ENCODE data around the gene IL15RA.
"Not testable (repeated sequence)": the region's sequence is repeated elsewhere in the genome, so short reads cannot be mapped to it uniquely, and the experiment has no call there.

The IL15RA gene

DNA sequence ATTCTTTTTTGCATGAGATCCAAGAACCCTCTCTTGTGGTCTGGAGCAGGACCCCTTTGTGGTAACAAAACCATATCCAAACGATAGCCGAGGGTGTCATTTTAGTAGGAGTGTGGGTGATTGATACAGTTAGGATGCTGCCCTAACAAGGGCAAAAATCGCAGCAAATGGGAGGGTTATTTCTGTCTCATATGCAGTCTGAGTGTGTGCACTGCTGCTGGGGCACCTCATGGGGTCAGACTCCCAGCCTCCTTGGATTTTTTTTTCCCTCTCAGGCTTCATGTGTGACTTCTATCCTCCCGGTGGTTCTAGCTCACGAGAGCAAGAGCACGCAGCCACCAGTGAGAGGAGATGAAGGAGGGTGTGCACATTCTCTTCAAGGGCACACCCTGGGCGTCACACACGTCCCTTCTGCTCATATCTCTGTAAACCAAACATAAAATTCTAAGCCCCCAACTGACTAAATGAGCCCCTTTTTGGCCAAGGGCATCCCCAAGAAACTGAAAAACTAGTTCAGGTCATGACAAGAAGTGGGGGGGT, 28.6 kb upstream of the IL15RA start:
- no peak for DNase-seq

DNA sequence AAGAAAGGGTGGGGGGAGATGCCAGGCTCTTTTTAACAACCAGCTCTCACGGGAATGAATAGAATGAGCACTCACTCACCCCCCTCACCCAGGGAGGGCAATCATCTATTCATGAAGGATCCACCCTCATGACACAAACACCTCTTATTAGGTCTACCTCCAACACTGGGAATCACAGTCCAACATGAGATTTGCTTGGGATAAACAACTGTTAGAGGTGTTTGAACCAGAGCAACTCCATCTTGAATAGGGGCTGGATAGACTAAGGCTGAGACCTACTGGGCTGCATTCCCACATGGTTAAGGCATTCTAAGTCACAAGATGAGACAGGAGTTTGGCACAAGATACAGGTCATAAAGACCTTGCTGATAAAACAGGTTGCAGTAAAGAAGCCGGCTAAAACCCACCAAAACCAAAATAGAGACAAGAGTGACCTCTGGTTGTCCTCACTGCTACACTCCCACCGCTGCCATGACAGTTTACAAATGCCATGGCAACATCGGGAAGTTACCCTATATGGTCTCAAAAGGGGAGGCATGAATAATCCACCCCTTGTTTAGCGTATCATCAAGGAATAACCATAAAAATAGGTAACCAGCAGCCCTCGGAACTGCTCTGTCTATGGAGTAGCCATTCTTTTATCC, 27.9 kb upstream of the IL15RA start:
- not testable (repeated sequence) for DNase-seq

DNA sequence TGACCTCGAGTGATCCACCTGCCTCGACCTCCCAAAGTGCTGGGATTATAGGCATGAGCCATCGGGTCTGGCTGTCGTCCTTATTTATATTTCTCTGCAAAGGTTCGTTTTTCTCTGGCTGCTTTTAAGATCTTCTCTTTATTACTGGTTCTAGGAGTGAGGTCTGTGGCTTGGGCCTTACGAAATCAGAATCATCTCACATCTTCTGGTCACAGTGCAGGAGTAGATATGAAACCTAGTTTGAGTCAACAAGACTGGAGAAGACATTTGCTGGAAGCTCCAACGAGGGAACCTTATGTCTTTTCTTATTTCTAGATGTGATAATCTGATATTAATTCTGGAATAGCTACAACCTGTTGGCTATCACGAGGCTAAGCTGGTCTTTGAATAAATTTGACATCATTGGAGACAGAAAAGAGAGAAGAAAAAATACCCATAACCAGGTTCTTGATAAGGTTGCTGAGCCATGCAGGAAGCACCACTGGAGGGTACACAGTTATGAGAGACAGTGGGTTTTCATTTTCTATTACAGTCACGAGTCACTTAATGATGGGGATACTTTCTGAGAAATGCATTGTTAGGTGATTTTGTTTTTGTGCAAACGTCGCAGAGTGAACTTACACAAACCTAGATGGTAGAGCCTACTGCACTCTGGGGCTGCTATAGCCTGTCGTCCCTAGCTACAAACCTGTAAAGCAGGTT, 25.6 kb upstream of the IL15RA start:
- DNase-seq: no peak

DNA sequence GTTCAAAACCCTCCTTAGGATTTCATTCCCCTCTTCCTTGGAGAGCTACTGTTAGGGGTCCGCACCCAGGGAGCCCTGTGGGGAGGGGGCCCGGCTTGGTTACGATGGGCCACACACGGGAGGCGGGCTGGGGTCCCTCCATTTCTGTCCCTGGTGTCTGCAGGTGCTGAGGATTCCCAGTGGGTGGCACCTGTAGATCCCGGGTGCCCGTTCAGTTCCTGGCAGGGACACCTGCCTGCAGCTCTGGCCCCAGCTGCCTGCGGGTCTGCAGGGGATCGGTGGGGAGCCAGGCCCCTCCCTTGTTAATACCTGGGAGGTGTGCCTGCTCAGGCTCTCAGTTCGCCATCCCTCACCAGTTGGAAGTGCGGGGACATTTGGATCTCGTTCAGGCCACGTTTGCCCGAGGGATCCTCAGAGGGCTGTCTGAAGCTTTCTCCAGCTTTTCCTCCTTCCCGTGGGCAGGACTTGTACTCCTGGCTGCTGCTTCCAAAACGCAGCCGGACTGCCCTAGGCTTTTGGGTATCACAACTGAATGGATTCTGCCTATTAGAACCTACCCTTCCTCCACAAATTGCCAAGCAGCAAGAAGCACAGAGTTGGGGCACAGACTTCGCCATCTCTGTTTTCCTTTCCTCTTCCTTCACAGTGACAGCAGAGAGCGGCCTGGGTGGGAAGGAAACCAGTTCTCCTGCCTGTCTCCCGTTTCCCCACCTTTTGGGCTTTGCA, 22.3 kb upstream of the IL15RA start:
- DNase-seq: no peak

DNA sequence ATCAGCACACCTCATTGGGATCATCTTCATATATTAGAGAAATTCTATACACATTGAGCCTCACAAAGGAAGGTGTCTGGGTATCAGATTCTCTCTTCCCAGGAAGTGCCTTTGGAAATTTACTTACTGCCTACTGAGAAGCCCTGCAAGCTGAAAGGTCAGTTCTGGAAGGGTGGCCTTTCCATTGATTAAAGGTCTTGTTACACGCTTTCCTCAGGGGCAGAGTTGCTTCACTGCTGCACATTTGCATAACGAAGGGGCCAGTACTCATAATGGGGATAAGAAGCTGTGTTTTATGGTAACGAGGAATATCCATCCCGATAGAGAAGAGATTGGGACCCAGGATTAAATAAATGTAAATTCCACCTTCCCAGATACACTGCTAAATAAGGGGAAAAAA, 19.4 kb upstream of the IL15RA start:
- no peak for DNase-seq

DNA sequence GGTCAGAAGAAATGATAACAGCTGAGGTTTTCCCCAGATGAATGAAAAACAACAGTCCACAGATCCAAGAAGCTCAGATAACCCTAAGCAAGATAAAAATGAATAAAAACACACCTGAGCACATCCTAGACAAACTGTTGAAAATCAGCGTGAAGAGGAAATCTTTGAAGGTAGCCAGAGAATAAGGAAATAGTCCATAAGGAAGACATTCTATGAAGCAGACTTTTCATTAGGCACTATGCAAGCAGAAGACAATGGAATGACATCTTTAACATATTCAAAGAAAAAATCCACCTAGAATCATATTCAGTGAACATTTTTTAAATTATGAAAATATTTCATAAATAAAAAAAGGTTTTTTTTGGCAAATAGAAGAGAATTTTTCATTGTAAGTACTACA, 15.1 kb upstream of the IL15RA start:
- DNase-seq: no peak

DNA sequence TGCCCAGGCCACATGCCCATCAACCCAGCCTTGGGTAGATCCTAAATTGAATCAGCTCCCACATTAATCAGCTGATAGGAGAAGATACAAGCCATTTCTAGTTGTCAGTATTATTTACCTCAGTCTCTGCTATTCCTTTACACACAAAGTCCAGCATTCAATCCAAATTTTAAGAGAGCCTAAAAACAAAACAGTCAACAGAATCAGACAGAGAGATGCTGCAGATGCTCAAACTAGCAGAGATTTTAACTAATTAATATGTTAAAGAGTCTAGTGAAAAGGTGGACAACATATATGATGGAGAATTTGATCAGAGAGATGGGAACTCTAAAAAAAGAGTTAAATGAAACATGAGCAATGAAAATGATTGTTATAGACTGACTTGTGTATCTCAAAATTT, 14.4 kb upstream of the IL15RA start:
- no peak for DNase-seq

DNA sequence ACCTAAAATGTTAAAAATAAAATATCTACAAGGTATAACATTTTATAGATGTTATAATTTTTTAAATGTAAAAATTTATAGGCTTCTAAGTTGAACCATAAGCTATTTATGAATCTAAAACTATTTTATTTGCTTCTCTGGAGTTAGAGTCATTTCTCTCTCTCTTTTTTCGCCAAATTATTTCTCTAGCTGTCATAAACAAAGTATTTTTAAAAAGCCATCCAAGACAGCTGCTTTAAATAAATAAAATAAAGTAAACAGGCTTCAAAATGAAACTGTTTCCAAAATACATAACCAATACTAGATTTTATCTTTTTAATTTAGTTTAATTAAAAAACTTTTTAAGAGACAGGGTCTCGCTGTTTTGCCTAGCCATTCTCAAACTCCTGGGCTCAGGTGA, 12.4 kb upstream of the IL15RA start:
- no peak for DNase-seq

DNA sequence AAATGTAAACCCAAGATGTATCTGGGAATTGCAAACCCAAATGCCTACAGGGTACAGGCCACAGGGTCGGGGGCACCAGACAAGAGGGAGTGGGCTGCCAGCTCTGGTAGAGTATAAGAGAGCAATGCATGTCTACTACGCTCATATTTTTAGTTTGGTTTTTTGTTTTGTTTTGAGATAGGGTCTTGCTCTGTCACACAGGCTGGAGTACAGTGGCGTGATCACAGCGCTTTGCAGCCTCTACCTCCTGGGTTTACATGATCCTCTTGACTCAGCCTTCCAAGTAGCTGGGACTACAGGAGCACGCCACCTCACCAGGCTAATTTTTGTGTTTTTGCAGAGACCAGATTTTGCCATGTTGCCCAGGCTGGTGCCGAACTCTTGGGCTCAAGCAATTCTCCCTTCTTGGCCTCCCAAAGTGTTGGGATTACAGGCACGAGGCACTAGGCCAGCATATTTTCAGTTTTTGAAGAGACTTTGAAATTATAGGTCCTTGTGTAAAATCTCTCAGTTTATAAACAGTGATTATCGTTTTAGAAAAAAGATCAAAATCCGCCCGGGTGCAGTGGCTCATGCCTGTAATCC, 11.1 kb upstream of the IL15RA start:
- DNase-seq: no peak

DNA sequence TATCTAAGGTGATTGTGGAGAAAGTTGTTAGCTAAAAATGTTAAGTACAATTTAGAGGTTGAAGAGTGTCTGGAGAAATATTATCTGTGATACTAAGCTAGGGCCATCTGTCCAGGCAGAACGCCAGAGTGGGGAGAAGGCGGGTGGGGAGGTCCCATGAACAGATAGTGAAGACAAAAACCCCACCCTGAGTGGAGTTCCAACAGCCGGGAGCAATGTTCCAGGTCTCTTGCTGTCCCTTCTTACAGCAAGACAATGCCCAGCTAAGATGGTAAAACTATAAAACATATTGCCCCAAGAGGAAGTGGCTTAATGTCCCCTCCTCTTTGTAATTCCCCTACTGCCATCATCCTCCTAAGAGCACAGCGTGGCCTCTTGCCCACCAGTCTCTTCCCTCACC, 10.4 kb upstream of the IL15RA start:
- DNase-seq: peak; percentile 48

DNA sequence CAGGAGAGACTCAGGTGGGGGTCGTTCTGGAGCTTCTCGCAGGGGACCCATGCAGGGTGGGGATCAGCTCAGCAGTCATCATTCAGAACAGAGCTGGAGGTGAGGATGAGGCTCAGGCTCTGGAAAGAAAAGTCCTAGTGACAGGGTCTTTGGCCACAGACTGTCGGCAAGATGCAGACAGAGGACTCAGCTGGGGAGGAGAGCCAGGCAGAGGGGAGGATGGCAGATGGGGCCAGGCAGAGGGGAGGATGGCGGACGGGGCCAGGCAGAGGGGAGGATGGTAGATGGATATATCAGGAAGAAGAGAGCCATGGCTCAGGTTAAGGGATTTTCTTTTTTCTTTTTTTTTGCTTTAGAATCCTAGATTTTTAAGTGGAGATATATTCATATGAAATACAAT, 7.7 kb upstream of the IL15RA start:
- DNase-seq: no peak

DNA sequence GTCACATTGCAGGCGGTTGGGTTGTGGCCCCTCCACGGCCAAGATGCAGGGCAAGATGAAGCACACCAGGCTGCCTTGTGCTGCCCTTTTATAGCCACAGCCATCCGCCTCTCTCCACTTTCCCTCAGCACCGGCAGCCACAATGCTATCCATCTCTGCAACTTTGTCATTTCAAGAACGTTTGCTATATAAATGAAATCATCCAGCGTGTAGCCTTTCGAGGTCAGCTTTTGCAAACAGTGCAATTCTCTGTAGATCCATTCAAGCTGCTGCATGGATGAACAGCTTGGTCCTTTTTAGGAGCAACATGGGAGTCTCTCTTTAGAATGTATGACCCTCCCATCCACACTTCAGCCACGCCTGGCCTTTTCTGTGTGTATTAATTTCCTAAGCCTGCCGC, 6.4 kb upstream of the IL15RA start:
- DNase-seq: no peak

DNA sequence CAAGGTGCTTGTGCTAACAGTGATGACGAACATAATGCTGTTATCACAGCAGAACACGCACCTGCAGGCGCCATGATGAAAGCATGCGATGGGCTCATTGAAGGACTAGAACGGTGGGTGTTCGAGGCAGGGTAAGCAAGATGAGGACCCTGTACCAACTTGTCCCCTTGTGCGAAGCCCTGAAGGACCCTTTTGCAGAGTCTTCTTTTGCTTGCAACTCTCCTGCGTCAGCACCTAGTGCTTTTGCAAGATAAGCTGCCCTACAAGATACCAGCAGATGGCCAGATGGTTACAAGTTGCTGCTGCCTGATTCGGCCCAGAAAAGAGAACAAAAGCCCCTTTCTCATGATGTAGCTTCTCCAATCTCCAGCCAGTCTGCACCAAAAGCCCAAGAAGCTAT, 4.2 kb upstream of the IL15RA start:
- no peak for DNase-seq

DNA sequence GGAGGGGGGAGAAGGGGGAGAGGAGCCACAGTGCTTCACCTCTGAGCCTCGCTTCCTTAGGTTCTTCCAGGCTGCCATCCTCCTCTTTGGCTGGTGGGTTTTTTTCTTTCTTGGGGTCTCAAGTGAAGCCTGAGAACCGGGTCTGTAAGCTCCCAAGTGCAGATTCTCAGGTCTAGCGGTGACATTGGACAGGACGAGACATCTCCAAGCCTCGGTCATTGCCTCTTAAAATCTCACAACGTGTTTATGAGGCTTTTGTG, 817 bp upstream of the IL15RA start:
- DNase-seq: peak; percentile 6

DNA sequence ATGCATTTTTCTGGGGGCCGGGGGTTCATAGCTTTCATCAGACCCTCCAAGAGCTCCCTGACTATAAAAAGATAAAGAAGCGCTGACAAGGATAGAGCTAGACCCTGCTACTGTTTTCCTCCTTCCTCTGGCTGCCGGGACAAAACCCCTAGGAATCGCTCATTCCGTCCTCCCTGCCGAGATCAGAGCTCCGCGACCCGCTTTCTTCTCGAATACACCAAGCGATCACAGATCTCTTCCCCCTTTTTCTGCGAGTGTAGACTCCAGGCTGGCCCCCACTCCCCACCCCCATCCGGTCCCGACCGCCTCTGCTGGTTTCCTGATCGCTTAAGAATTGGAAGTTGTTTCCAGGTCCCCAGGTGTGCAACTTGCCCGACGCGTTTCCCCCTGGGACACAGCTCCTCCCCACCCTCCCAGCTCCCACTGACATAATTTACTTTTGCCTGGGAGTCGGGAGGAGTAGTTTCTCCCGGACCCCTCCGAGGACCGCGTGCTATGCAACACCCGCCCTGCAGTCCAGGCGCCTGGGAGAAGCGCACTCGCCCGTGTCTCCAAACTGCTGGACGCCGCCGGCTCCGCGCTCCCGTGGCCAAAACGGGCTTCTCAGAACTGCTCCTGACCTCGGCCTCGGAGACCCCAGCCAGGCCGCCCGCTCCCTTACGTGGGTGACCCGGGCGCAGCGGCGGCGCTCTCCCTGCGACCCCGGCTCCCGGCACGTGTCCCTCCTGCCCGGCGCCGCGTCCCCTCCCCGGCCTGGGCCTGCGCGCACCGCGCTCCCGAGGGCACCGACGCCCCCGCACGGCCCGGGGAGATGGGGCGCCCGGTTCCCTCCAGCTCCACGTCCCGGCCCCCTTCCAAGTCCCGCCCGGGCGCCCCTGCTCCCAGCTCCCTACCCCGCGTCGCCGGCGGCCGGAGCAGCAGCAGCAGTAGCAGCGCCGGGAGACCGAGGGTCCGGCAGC, 552 bp downstream of the IL15RA start:
- peak; percentile 54 for DNase-seq

DNA sequence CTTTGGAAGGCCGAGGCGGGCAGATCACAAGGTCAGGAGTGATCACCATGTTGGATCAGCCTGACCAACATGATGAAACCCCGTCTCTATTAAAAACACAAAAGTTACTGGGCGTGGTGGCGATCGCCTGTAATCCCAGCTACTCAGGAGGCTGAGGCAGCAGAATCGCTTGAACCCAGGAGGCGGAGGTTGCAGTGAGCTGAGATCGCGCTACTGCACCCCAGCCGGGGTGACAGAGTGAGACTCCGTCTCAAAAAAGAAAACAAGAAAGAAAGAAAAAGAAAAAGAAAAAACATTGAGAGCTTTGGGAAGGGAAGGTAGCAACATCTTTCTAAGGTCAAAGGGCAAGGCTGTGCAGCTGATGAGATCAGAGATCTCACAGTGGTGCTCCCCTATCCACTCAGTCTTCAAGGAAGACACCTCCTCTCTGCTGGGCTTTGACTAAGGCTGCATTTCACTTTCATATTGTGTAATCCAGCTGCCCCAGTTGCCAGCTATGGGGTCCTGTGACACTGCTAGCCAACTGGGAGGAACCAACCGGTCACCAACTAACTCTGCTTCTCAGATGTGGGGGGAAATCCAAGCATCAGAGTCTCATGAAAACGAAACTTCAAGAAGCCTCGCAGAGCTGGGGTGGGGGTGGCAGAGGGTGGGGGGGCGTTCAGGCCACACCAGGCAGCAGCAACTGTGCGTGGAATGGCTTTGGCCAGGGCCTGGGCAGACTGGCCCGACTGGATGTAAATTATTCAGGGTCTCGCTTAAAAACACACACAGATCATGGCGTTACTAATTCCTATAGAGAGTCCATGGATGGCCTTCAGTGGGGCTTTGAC, 1.5 kb downstream of the IL15RA start:
- DNase-seq: peak; percentile 99

DNA sequence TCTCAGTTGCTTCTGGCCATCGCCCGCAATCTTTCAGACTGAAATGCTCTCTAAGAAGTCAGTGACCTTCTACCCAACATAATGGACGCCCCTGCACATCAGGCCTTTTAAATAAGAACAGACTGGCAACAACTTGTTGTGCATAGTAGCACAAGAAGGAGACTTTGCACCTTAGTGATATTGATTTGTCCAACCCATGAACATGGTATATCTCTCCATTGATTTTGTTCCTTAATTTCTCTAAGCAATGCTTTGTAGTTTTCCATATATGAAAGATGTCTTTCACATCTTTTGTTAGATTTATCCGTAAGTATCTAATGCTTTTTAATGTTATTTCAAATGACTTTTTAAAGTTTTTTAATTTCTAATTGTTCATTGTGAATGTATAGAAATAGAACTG, 4.3 kb downstream of the IL15RA start:
- no peak for DNase-seq

DNA sequence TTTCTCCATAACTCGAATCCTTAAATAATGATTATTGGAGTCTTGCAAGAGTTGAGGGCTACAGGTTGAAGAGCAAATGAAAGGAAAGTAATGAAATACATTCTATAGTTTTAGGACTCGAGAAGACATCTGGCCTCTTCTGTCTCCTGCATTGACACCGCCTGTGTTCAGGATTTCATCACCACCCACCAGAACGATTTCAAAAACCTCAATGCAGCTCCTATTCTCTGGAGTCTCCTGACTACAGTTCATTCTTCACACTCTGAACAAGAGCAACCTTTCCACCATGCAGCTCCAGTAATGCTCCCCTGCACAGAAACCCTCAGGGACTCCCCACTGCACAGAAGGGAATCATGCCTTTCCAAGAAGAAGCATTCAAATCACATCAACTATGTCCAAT, 5.5 kb downstream of the IL15RA start:
- peak; percentile 49 for DNase-seq

DNA sequence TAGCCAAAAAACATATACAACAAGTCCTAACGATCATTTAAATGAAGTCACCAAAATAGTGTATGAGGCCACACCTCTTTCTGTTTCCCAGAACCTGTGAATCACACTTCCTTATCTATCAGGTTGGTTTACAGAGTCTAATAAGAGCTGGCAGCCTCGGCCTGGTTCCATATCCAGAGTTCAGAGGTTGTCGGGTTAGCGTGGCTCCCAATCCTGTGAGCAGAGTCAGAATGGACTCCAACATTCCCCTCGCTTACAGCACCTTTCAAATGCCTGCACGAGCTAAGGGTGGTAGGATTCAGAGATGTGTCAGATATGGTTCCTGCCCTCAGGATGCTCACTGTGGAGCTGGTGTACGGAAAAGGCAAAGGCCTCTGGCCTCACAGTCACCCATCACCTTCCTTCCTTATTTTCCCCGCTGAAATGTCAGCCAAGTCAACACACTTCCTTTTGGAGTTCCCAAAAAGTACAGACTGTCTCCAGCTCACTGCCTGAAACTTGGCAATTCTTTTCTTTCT, 6.0 kb downstream of the IL15RA start:
- peak; percentile 63 for DNase-seq

DNA sequence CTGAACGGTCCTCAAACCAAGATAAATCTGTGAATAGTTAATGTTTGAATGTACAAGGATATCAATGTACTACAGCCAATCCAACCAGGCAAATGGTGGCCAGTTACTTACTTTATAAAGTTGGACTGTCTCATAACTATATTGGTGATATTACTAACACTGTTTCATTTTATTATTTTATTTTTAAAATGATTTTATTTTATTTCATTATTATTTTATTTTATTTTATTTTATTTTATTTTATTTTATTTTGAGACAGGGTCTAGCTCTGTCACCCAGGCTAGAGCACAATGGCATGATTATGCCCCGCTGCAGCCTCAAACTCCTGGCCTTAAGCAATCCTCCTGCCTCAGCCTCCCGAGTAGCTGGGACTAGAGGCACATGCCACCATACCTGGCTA, 6.8 kb downstream of the IL15RA start:
- no peak for DNase-seq

DNA sequence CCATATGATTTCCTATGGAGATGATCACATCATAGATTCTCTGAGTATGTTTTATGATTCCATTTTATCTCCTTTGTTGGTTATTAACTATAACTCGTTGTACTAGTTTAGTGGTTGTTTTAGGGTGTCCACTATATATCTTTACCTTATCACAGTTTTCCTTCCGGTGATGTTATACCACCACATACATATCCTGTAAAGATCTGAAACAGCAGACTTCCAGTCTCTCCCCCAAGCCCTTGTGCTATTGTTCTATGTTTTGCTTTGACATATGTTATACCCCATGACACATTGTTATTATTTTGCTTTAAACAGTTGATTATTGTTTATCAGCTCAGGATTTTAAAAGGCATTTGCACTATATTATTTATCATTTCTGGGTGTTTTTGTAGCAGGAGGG, 7.3 kb downstream of the IL15RA start:
- DNase-seq: no peak

Measured in inflammatory macrophage treated with lipopolysaccharide for 4 hours (primary cell).